HAP-1 (cell line): ENCODE measurements around the gene PCYOX1L.

Source experiments
- DNase-seq, 2 experiments: peaks; one replicate each; pipeline ENCODE4 v3.0.0-alpha.2; 2016 to 2020; ENCODE audit warnings: low spot score in 2 of 2
- H3K27me3 ChIP-seq: fragments of 250-450 bp; sonication (Bioruptor Pico); 2 replicates; pipeline ENCODE4 v1.5.1; 2020; ENCODE audit warnings: low read depth, mild to moderate bottlenecking, moderate library complexity
- H3K36me3 ChIP-seq: fragments of 250-450 bp; sonication (Bioruptor Pico); replicated peaks from 2 replicates; pipeline ENCODE4 v1.5.1; 2020; ENCODE audit warnings: mild to moderate bottlenecking
- H3K4me1 ChIP-seq: fragments of 250-450 bp; sonication (Bioruptor Pico); 2 replicates; pipeline ENCODE4 v1.5.1; 2020; ENCODE audit warnings: mild to moderate bottlenecking
- H3K4me3 ChIP-seq: fragments of 250-450 bp; sonication (Bioruptor Pico); 2 replicates; pipeline ENCODE4 v1.5.1; 2020; ENCODE audit warnings: mild to moderate bottlenecking, moderate library complexity
- H3K9me3 ChIP-seq: fragments of 250-450 bp; sonication (Bioruptor Pico); 2 replicates; pipeline ENCODE4 v1.5.1; 2020; ENCODE audit warnings: mild to moderate bottlenecking, moderate library complexity
- in situ Hi-C: fragments of 300-500 bp; cut with MboI; formaldehyde crosslinking; loops from 3 replicates; pipeline ENCODE4 v1.14.3; 2020; ENCODE audit warnings: low sequenced_read_pairs, inconsistent platforms, mixed read lengths

Gene PCYOX1L

DNA sequence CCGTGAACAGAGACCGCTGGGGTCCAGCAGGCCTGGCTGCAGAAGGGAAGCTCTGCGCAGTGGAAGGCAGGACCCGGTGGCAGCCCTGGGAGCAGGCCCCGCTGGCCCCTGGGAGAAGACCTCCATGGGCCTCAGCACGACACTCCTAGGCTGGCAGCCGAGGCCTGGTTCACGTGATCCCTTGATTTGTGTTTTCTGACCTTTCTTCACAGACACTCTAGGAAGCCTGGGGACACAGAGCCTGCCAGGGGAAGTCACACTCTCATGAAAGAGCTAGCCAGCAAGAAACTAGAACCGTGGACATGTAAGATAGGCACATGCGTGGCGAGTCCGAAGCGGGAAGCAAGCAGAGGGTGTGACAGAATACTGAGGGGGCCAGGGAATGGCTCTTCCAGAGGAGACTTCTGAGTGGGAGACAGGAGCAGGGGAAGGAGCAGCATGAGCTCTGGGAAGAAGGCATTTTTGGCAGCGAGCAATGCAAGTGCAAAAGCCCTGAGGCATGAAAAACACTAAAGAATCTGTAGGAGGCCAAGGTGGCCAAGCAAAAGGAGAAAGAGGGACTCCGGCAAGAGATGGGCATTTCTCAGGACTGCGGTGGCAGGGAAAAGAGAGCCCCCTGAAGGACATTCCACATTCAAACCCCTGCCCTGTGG lies 47.8 kb downstream of the PCYOX1L start:
- no peak overlapping the region for H3K4me3 ChIP-seq
- no peaks in the 10 kb centered on the region for H3K36me3 ChIP-seq
- H3K27me3 ChIP-seq, result no peaks in the 10 kb centered on the region
- in situ Hi-C loops, result no loop called here
- DNase-seq, result no peak
- no peaks in the 10 kb centered on the region for H3K9me3 ChIP-seq
- no peaks in the 10 kb centered on the region for H3K4me1 ChIP-seq

DNA sequence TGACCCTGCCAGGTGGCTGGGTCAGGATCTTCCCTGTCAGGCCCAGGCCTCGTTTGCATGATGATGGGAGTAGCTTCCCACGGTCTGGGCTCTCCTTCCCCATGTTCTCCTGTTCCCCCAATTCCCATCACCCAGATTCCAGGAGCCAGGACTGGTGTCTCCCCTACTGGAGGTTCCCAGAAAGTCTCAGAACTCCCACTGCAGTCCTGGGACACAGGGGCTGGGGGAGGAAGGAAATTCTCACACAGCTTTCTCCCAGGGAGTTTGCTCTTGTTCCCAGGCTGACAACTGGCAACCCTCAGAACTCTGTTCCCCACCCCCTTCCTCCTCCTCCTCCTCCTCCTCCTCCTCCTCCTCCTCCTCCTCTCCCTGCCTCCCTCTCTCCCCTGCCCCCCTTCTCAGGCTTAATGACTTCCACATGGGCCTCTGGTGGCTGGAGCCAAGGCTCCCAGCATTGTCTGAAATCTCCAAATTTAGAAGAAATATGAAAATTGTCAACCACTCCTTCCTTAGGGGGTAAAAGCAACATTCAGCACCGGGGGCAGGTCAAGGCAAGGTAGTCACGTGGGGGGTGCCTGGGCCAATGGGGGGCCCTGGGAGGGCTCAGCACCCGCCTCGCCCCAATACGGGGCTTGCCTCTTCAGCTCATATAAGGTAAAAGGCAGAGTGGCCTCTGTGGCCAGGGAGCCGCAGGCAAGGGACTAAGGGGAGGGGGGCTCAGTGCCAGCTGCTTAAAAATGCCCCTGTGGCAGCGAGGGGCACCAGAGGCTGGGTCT lies 48.5 kb downstream of the PCYOX1L start:
- Histone ChIP-seq H3K9me3 (no peaks in the 10 kb centered on the region), H3K36me3 (no peaks in the 10 kb centered on the region), H3K4me3 (no peak overlapping the region), H3K27me3 (no peaks in the 10 kb centered on the region), H3K4me1 (no peaks in the 10 kb centered on the region)
- in situ Hi-C loops, result no loop called here
- DNase-seq, result no peak

DNA sequence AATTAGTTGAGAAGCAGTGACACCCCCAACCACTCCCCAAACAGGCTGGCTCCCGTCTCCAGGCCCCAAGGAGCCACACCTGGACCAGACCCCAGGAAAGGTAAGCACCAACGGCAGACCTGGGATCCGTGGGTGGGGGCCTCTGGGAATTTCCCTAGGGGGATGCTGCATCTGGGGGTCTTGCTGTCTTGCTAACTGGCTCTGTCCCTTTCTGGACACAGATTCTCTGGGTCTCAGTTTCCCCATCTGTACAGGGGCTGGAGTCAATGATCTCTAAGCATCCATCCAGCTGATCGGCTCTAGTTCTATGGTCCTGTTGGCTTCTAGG lies 49.1 kb downstream of the PCYOX1L start:
- H3K4me1 ChIP-seq, result no peaks in the 10 kb centered on the region
- no peaks in the 10 kb centered on the region for H3K27me3 ChIP-seq
- DNase-seq, result no peak
- no peaks in the 10 kb centered on the region for H3K36me3 ChIP-seq
- no peaks in the 10 kb centered on the region for H3K9me3 ChIP-seq
- in situ Hi-C loops, result no loop called here
- no peak overlapping the region for H3K4me3 ChIP-seq

DNA sequence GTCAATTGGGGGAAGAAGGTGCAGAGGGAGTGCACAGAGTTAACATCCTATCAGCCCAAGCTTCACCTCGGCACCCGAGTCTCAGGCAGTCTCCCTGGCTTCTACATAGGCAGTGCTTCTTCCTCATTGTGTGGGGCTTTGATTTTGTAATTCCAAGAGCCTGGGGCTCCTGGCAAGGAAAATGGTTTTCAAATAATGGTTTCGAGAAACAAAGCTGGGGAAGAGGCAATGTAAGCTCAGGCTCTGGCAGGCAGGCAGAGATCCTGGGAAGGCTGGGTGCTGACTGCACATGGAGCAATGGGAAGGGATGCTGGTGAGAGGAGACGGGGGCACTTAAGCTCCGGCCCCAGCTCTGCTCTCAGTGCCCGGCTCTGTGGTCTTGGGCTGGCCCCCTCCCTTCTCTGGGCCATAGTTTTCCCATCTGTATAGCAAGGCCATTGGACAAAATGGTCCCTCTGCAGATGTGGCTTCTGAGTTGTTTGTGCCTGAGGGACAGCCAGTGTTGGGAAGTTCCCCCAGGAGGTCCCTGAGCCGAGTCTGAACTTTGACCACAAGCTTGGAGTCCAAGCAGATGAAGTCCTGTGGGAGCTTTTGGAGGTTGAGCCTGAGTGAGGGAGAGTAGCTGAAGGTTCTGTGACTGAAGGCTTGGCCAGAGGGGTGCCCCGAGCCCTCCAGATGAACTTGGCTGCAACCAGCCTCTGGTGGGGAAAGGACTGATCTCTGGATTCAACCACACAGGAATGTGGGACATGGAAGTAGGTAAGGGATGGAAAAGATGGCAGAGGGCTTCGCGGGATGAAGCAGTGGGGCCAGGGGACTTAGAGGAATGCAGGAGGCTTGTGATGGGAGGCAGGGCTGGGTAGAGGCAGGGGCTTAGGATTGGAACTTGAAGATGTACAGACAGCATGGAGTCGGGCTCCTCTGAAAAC lies 49.7 kb downstream of the PCYOX1L start:
- no peaks in the 10 kb centered on the region for H3K36me3 ChIP-seq
- DNase-seq, result no peak
- in situ Hi-C loops, result no loop called here
- H3K27me3 ChIP-seq, result no peaks in the 10 kb centered on the region
- H3K4me3 ChIP-seq, result no peak overlapping the region
- H3K4me1 ChIP-seq, result no peaks in the 10 kb centered on the region
- no peaks in the 10 kb centered on the region for H3K9me3 ChIP-seq

DNA sequence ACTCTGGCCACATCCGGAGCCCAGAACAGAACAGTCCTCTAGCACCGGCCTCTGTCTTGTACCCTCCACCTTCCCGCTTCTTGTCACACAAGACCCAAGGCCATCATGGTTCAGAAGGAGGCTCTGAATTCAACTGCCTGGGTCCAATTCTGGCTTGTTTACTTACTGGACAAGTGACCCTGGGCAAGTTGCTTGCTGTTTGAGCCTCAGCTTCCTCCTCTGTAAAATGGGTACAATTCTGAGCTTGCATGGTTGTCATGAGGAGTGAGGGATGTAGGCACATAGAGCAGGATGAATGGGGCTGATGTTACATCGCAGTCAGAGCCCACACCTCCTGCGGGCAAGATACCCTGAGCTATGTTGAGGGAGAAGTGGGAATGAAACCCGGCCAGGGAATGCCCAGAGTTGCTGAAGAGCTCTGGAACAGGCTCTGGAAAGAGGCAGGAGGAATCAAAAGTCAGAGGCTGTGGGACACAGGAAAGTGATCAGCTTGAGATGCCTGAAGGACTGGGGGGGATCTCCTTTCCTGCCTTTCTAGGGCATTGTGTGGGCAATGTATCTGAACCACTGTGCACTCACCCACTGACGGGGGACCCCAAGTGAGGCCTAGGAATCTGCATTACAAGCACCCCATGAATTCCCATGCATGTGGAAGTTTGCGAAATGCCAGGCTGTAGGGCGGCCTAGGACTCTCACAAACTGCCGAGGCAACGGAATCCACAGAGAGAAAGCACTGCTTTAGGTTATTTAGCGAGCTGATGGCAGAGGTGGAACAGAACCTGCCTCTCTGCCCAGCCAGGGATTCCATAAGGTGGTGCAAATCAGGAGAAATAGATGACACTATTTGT lies 50.6 kb downstream of the PCYOX1L start:
- in situ Hi-C loops, result no loop called here
- DNase-seq, result no peak
- H3K4me1 ChIP-seq, result no peaks in the 10 kb centered on the region
- no peak overlapping the region for H3K4me3 ChIP-seq
- H3K27me3 ChIP-seq, result no peaks in the 10 kb centered on the region
- no peaks in the 10 kb centered on the region for H3K9me3 ChIP-seq
- H3K36me3 ChIP-seq, result no peaks in the 10 kb centered on the region

DNA sequence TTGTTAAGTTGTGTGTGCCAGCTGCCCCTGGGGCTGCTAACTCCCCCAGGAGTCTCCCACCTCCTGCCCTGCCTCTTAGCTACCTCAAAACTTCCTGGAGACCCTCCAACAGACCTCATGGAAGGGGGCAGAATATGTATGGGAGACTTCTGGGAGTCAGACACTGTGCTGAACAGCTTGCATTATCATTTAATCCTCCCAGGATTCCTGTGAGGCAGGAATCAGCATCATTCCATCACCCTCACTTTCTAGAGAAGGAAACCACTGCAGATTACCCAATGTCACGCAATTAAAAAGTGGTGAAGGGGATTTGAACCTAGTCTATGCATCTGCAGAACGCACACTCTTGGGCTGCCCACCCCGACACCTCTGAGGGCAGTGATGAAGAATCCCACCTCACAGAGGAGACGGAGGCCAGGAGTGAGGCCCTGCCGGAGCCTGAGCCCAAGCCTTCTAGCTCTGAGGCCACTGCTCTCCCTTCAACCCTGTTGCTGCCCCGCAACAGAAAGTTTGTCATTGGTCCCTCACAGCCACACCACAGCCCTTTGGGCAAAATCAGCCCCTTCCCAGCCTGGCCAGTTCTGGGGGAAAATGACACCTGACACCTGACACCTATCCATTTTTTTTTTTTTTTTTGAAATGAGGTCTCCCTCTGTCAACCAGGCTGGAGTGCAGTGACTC lies 51.6 kb downstream of the PCYOX1L start:
- no peaks in the 10 kb centered on the region for H3K36me3 ChIP-seq
- H3K9me3 ChIP-seq, result no peaks in the 10 kb centered on the region
- in situ Hi-C loops, result no loop called here
- no peaks in the 10 kb centered on the region for H3K4me1 ChIP-seq
- H3K4me3 ChIP-seq, result no peak overlapping the region
- DNase-seq, result no peak
- no peaks in the 10 kb centered on the region for H3K27me3 ChIP-seq

DNA sequence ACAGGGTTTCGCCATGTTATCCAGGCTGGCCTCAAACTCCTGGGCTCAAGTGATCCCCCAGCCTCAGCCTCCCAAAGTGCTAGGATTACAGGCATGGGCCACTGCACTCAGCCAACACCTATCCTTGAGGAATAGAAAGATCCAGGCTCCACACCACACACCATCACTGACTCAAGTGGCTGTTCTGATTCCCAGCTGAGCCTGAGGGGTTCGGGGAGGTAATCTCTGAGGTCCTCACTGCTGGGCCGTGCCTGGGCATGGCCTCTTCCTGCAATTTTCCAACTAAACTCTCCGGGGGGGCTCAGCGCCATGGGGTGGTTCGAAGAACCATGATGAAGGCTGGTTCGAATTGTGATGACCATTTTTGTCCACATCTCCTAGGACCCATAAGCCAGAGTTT lies 52.2 kb downstream of the PCYOX1L start:
- in situ Hi-C loops, result no loop called here
- H3K36me3 ChIP-seq, result no peaks in the 10 kb centered on the region
- DNase-seq, result no peak

DNA sequence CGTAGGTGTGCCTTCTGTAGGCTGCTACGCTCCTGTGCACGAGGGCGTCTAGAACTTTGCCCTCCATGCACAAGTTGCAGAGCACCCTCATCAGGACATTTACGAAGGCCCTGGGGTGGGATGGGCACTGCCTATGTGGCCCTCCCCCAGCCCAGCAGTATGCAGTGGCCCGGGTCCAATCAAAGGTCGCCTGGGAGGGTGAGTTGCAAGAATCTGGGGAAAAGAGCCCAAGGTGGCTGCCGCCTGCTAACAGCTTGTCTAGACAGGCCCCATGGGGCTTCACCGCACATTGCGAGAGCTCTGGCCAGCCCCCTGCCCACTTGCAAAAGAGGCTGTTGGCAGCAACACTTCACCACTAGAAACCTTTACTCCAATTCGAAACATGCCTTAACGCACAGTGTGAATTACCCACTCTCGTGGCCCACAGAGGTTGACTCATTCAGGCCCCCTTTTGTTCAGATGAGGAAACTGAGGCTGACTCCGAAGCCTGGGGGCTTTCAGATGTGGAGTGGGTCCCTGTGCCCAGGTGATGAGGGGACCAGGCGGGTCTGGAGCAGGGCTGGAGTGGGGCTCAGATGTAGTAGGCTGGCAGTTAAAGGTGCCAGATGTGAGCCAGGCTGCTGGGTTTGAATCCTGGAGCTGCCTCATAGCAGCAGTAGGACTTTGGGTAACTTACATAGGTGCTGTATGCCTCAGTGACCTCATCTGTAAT lies 53.0 kb downstream of the PCYOX1L start:
- no peaks in the 10 kb centered on the region for H3K36me3 ChIP-seq
- in situ Hi-C loops, result no loop called here

More for the DNA sequence above, 52.2 kb downstream of the PCYOX1L start:
- no peaks in the 10 kb centered on the region for H3K9me3 ChIP-seq
- H3K4me3 ChIP-seq, result no peak overlapping the region
- H3K4me1 ChIP-seq, result no peaks in the 10 kb centered on the region
- no peaks in the 10 kb centered on the region for H3K27me3 ChIP-seq

DNA sequence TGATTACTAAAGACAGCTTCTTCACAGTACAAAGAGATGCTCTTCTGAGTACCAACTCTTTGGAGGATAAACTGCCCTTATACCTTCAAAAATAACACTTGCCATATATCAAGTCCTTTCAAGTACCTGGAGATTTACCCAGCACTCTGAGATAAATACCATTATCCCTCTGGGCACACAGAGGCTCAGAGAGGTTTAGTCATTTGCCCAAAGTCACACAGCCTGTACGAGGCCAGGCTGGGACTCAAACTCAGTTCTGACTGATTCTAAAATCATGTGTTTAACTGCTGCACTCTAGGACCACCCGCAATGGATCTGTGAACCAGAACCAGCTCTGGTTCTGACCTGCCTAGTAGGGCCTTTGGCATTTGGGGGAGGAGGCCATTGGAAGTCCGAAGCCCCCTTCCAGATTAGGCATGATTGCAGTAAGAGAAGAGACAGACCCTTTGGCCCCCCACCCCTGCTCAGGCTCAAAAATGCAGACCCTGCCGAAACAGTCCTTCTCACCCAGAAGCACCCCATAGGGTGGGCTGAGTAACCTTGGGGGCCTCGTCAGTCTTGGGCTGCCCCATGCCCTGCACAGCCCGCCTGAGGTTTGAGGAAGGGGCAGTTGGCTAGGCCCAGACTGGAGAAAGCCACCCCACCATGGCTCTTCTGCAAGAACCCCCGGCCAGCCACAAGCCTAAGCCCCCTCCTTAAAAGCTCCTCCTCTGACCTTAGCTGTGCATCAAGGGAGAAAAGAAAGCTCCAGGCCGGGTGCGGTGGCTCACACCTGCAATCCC lies 54.1 kb downstream of the PCYOX1L start:
- Histone ChIP-seq H3K27me3 (no peaks in the 10 kb centered on the region), H3K9me3 (no peaks in the 10 kb centered on the region), H3K4me3 (no peak overlapping the region), H3K36me3 (no peaks in the 10 kb centered on the region), H3K4me1 (no peaks in the 10 kb centered on the region)
- no peak for DNase-seq
- in situ Hi-C loops, result no loop called here

More for the DNA sequence above, 53.0 kb downstream of the PCYOX1L start:
- H3K27me3 ChIP-seq, result no peaks in the 10 kb centered on the region
- H3K4me3 ChIP-seq, result no peak overlapping the region
- DNase-seq, result no peak
- no peaks in the 10 kb centered on the region for H3K4me1 ChIP-seq
- no peaks in the 10 kb centered on the region for H3K9me3 ChIP-seq

DNA sequence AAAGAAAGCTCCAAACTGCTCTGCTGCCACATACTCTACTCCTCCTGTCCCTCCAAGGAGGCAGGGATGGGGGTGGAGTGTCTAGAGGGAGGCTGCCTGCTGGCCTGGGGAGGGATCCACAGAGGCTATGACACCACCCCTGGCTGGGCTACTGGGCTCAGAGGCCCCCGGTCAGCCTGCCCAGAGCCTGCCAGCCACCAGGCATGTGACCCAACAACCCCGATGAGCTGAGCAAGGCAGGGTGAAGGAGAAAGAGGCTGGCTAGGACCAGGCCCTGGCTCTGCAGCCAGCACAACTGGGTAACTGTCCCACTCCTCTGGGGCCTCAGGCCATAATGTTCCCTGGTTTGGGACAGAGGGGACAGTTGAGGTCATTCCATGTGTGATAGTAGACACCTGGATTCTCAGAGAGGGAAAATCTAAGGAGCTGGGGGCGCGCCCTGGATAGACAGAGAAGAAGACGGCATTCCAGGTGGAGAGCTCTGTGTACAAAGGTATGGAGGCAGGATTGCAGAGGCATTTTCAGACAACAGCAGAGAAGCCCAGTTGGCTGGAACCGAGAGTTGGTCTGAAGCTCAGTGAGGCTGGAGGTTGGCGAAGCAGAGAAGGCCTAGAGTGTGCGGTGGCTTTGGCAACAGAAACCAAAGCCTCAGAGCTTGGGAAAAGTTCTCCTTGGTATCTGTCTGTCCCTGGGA lies 55.1 kb downstream of the PCYOX1L start:
- in situ Hi-C loops, result no loop called here
- Histone ChIP-seq H3K4me1 (no peaks in the 10 kb centered on the region), H3K27me3 (no peaks in the 10 kb centered on the region), H3K4me3 (no peak overlapping the region), H3K36me3 (no peaks in the 10 kb centered on the region), H3K9me3 (no peaks in the 10 kb centered on the region)
- no peak for DNase-seq

DNA sequence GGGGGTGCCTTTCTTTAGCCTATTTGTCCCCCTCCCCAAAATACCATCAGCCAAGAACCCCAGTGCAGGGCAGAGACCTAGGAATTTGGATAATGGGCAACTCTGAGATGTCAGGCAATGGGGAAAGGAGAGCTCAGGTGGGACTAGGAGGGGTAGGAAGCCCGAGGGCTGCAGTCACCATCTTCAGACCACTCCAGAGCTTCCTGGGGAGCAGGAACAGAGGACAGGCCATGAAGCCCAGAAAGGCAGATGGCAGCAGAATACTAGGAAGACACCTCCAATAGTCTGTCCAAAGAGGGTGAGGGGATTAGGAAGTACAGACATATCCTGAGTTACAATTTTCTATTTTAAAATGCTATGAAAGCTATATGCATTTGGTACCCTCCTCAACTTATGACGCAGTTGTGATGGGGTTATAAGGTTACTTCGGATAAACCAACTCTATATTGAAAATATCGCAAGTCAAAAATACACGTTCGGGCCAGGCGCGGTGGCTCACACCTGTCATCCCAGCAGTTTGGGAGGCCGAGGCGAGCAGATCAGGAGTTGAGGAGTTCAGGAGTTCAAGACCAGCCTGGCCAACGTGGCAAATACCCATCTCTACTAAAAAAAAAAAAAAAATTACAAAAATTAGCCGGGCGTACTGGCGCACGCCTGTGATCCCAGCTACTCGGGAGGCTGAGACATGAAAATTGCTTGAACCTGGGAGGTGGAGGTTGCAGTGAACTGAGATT lies 55.8 kb downstream of the PCYOX1L start:
- no peaks in the 10 kb centered on the region for H3K9me3 ChIP-seq
- in situ Hi-C loops, result no loop called here
- no peaks in the 10 kb centered on the region for H3K4me1 ChIP-seq
- H3K36me3 ChIP-seq, result no peaks in the 10 kb centered on the region
- no peaks in the 10 kb centered on the region for H3K27me3 ChIP-seq
- no peak for DNase-seq
- H3K4me3 ChIP-seq, result no peak overlapping the region
